Heart left ventricle (tissue), 16 donors: ENCODE data around the gene PRMT3. TPM values are rescaled to one million over a fixed set of nuclear protein-coding genes. Genes with fewer than 3 reads are reported as not detected.
"Not testable (repeated sequence)": the region's sequence is repeated elsewhere in the genome, so short reads cannot be mapped to it uniquely, and the experiment has no call there.

Source experiments
- ATAC-seq, 4 donors: fragments of 200-7000 bp; cut with Tn5 transposase; one replicate each; pipeline ENCODE4 v1.9.1; 2020 to 2022; ENCODE audit warnings: moderate library complexity in 4 of 4, mild to moderate bottlenecking in 3 of 4, moderate number of reproducible peaks in 1 of 4
- DNase-seq, 5 donors: peaks; one replicate each; pipeline ENCODE4 v3.0.0-alpha.2; 2020
- H3K27ac ChIP-seq, 12 donors: fragments of 200-600 bp; sonication (generic) in 4 of 12; one replicate each; pipeline versions ENCODE4 v1.5.0 to v1.8.0; 2016 to 2022; ENCODE audit warnings: mild to moderate bottlenecking in 2 of 12
- H3K27me3 ChIP-seq, 9 donors: fragments of 200-600 bp; sonication (generic) in 2 of 9; one replicate each; pipeline versions ENCODE4 v1.5.1 to v1.8.0; 2016 to 2022; ENCODE audit warnings: mild to moderate bottlenecking in 3 of 9
- H3K36me3 ChIP-seq, 9 donors: fragments of 200-600 bp; sonication (generic) in 2 of 9; one replicate each; pipeline versions ENCODE4 v1.5.0 to v1.8.0; 2018 to 2022; ENCODE audit warnings: mild to moderate bottlenecking in 2 of 9
- H3K4me1 ChIP-seq, 12 donors: fragments of 200-600 bp; sonication (generic) in 4 of 12; one replicate each; pipeline versions ENCODE4 v1.5.0 to v1.8.0; 2016 to 2022; ENCODE audit warnings: mild to moderate bottlenecking in 3 of 12
- H3K4me3 ChIP-seq, 12 donors: fragments of 200-600 bp; sonication (generic) in 4 of 12; one replicate each; pipeline versions ENCODE4 v1.5.0 to v1.8.0; 2017 to 2022; ENCODE audit warnings: mild to moderate bottlenecking in 9 of 12, moderate library complexity in 4 of 12
- H3K9me3 ChIP-seq, 12 donors: fragments of 200-600 bp; sonication (generic) in 4 of 12; one replicate each; pipeline versions ENCODE4 v1.5.0 to v1.8.0; 2016 to 2022; ENCODE audit warnings: mild to moderate bottlenecking in 1 of 12
- CTCF ChIP-seq, 12 donors: fragments of 200-600 bp; sonication (generic) in 4 of 12; IDR thresholded peaks; one replicate each; pipeline versions ENCODE4 v1.5.0 to v1.8.0; 2018 to 2022; ENCODE audit warnings: antibody characterized with exemption in 12 of 12, mild to moderate bottlenecking in 5 of 12
- POLR2A ChIP-seq, 2 donors: fragments of 450-650 bp; IDR thresholded peaks; one replicate each; pipeline ENCODE4 v1.6.1; 2017; ENCODE audit warnings: antibody characterized with exemption in 2 of 2, mild to moderate bottlenecking in 2 of 2, moderate library complexity in 2 of 2
- WGBS, 4 donors: extraction: QIAGEN DNeasy Blood & Tissue Kit in 2 of 4; methylation state at CpG; one replicate each; pipeline versions ENCODE4 v1.1.5 to v1.1.7; 2013 to 2018; 5-methylcytosine and 5-hydroxymethylcytosine counted together
- intact Hi-C, 10 donors: fragments of 100-400 bp; cut with DNase I; formaldehyde crosslinking; loops; one replicate each; pipeline versions ENCODE4 v1.11.1 to v1.14.2; 2022
- polyA plus RNA-seq, 2 donors: library from polyadenylated mRNA; stranded (reverse); fragments of 200-250 nt; gene quantifications; one replicate each; pipeline ENCODE4 v1.2.3, GENCODE V29; 2013
- total RNA-seq, 9 donors: library from RNA; depleted of rRNA in 2 of 9; stranded (reverse); fragments of >200 nt in 2 of 9; fragmentation: NEBNext Ultra II Directional in 3 of 9; extraction: Animal tissue kit (Norgen Biotek cat#: 25700) in 3 of 9; gene quantifications; one replicate each; pipeline versions ENCODE4 v1.1.0 to v1.2.4, GENCODE V29; 2016 to 2023
- donor health status: ischemic (EF 13 %, LVEDD 7.1; RV severe dilation, severe dysfunction).
- donor health status: healthy with polysubstance abuse.
- donor health status: DM: no; HTN: yes; CAD: no.
- donor health status: DM: no; HTN: no; CAD: no.
- donor health status: ischemic (EF 25% LVEDD 6.9; RV normal size, moderate dysfunction).
- donor health status: ischemic (EF 25% LVEDD 5.7; RV mildly dilated, moderate dysfunction).
- donor health status: healthy.
- donor health status: DM: yes; HTN: yes; CAD: no.
- donor health status: ischemic (EF 35%, LVEDD 5.7; RV mildly dilated, moderate dysfunction).
- donor health status: nonischemic (EF 11% LVEDD 7.7; RV severe dilation, severe dysfunction).
- donor health status: DM: yes; HTN: yes; CAD: no.
- donor health status: PGD.
- donor health status: ischemic (EF 29% LVEDD 5.4; RV normal size, mild dysfunction).
- donor health status: nonischemic (EF 23%, LVEDD 6.1; RV moderate dilation, normal function).

PRMT3 gene
- total and polyA plus RNA-seq, 11 donors: 6.6 to 15.0 (median 10.5) TPM

GRCh38 chr11:20364341-20364792, 23.1 kb upstream of the PRMT3 start:
- Histone ChIP-seq H3K27ac (peak overlapping the region in 11 of 12 donors; percentile 59 to 94 (median 85)), H3K9me3 (no peaks in the 10 kb centered on the region), H3K4me1 (peaks cover 0 to 69% (median 11%) of the 10 kb centered on the region in 12 donors), H3K4me3 (peak overlapping the region; percentile 70 to 97 (median 84)), H3K27me3 (no peaks in the 10 kb centered on the region), H3K36me3 (peaks cover 0 to 18% (median 0%) of the 10 kb centered on the region in 9 donors)
- WGBS, 4 donors: 36 to 75% (median 44%) methylated on average over 6 of the region's 6 CpGs
- TF ChIP-seq POLR2A (IDR thresholded peaks at IDR 0.05) (no peak), CTCF (IDR thresholded peaks at IDR 0.05) (no peak)
- intact Hi-C loops: no loop called here
- ATAC-seq: peak in 2 of 4 donors; percentile 17 to 24
- DNase-seq: no peak

- Histone ChIP-seq H3K4me1 (peaks cover 0 to 65% (median 11%) of the 10 kb centered on the region in 12 donors), H3K36me3 (peaks cover 0 to 23% (median 0%) of the 10 kb centered on the region in 9 donors)
- H3K4me3 ChIP-seq, H3K27ac ChIP-seq, DNase-seq, H3K9me3 ChIP-seq, H3K27me3 ChIP-seq, intact Hi-C loops, ATAC-seq: not testable (repeated sequence)
- WGBS, 4 donors: 94 to 98% (median 96%) methylated on average over 6 of the region's 6 CpGs
These were observed 22.1 kb upstream of the PRMT3 start for GRCh38 chr11:20365465-20365864.

- 71 to 83% (median 82%) methylated on average over 9 of the region's 9 CpGs for WGBS, 4 donors
- Histone ChIP-seq H3K27ac (peak overlapping the region in 2 of 12 donors; percentile 40 to 45), H3K4me3 (peak overlapping the region in 2 of 12 donors; percentile 12 to 26), H3K4me1 (peaks cover 0 to 55% (median 11%) of the 10 kb centered on the region in 12 donors), H3K36me3 (peaks cover 0 to 38% (median 10%) of the 10 kb centered on the region in 9 donors), H3K27me3 (no peaks in the 10 kb centered on the region), H3K9me3 (no peaks in the 10 kb centered on the region)
- TF ChIP-seq CTCF (IDR thresholded peaks at IDR 0.05): no peak
- TF ChIP-seq POLR2A (IDR thresholded peaks at IDR 0.05): no peak
- ATAC-seq (peak in 1 of 4 donors; percentile 52), DNase-seq (no peak)
- intact Hi-C loops: no loop called here
These were observed 20.1 kb upstream of the PRMT3 start for GRCh38 chr11:20367313-20367948.

- TF ChIP-seq POLR2A (IDR thresholded peaks at IDR 0.05) (no peak), CTCF (IDR thresholded peaks at IDR 0.05) (no peak)
- Histone ChIP-seq H3K36me3 (peaks cover 0 to 39% (median 10%) of the 10 kb centered on the region in 9 donors), H3K9me3 (no peaks in the 10 kb centered on the region), H3K27me3 (no peaks in the 10 kb centered on the region), H3K4me1 (peaks cover 0 to 45% (median 9%) of the 10 kb centered on the region in 12 donors), H3K4me3 (no peak overlapping the region), H3K27ac (no peak overlapping the region)
- intact Hi-C loops: no loop called here
- no peak for DNase-seq
- ATAC-seq: no peak
These were observed 19.1 kb upstream of the PRMT3 start for GRCh38 chr11:20368438-20368837.
